ENCODE data around the gene KRT78.

DNA sequence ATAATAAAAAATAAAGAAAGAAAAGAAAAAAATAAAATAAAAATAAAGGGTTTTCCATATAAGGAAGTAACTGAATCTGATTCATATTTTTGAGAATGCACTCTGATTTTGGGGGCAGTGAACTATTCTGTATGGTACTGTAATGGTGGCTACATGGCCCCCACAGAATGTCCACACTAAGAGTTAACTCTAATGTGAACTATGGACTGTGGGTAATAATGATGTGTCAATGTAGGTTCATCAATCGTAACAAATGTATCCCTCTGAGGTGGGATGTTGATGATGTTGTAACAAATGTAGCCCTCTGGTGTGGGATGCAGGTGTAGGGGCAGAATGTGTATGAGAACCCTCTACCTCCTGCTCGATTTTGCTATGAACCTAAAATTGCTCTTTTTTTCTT, 42.2 kb upstream of the KRT78 start:
- TF ChIP-seq, protein P1, sequence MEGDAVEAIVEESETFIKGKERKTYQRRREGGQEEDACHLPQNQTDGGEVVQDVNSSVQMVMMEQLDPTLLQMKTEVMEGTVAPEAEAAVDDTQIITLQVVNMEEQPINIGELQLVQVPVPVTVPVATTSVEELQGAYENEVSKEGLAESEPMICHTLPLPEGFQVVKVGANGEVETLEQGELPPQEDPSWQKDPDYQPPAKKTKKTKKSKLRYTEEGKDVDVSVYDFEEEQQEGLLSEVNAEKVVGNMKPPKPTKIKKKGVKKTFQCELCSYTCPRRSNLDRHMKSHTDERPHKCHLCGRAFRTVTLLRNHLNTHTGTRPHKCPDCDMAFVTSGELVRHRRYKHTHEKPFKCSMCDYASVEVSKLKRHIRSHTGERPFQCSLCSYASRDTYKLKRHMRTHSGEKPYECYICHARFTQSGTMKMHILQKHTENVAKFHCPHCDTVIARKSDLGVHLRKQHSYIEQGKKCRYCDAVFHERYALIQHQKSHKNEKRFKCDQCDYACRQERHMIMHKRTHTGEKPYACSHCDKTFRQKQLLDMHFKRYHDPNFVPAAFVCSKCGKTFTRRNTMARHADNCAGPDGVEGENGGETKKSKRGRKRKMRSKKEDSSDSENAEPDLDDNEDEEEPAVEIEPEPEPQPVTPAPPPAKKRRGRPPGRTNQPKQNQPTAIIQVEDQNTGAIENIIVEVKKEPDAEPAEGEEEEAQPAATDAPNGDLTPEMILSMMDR (conservative IDR thresholded peaks at IDR 0.05; ENCODE audit: low read depth, low read length) = no peak
- no peak for TF ChIP-seq EZH2 (IDR thresholded peaks at IDR 0.05; ENCODE audit: low read length, unreplicated experiment)
- no peak for TF ChIP-seq EZH2phosphoT487 (IDR thresholded peaks at IDR 0.05; ENCODE audit: borderline replicate concordance, low read length)
